Skeletal muscle satellite cell (primary cell): ENCODE data around the gene BEST2.

ENCODE experiments used
- H3K27me3 ChIP-seq: 2 replicates; pipeline ENCODE4 v1.7.0; 2013; ENCODE audit warnings: low read length; ENCODE audit not compliant: control insufficient read depth, insufficient read depth
- H3K36me3 ChIP-seq: 2 replicates; pipeline ENCODE4 v1.7.0; 2013; ENCODE audit warnings: mild to moderate bottlenecking, control low read depth, low read length; ENCODE audit not compliant: insufficient read depth
- H3K4me1 ChIP-seq: 2 replicates; pipeline ENCODE4 v1.7.0; 2013; ENCODE audit warnings: low read length; ENCODE audit not compliant: control insufficient read depth, insufficient read depth
- H3K4me2 ChIP-seq: 2 replicates; pipeline ENCODE4 v1.7.0; 2013; ENCODE audit warnings: mild to moderate bottlenecking, low read length
- H3K4me3 ChIP-seq: 2 replicates; pipeline ENCODE4 v1.7.0; 2013; ENCODE audit warnings: low read length
- H3K9ac ChIP-seq: 2 replicates; pipeline ENCODE4 v1.7.0; 2013; ENCODE audit warnings: mild to moderate bottlenecking, low read depth, low read length, moderate library complexity
- H3K9me3 ChIP-seq: replicated peaks from 2 replicates; pipeline ENCODE4 v1.7.0; 2013; ENCODE audit warnings: mild to moderate bottlenecking, control low read depth, low read length

The BEST2 gene

DNA sequence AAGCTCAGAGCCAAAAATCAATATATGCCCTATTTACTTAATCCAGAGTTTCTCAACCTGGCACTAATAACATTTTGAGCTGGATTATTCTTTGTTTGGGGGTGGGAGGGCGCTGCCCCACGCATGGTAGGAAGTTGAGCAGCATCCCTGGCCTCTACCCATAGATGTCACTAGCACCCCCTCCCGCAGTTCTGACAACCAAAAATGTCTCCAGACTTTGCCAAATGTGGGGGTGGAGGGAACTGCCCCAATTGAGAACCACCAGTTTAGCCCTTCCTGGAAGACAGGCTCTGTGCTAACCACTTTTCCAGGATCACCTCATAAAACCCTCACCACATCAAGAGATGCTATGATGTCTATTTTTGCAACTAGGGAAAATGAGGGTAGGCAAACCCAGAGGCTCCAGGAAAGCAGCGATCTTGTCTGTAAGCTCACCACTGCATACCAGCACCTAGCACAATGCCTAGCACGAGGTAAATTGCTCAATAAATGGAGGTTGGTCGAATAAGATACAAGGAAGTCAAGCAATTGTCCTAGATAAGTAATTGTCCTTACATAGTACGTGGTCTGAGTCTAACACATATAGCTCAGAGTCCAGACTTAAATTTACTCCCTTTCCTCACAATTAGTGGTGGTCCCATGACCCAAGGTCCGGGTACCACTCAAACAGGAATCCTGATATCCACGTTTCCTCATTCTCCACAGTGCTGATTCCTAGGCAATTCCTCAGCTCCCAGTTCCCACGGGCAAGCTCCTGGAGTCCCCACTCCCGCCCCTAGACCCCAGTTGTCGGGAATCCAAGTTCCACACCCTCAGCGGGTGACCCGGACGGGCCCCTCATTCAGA lies 18.0 kb upstream of the BEST2 start:
- Histone ChIP-seq H3K4me2 (peak overlapping the region; percentile 96), H3K36me3 (peaks cover 30% of the 10 kb centered on the region), H3K4me1 (peaks cover 28% of the 10 kb centered on the region), H3K9ac (peak overlapping the region; percentile 100), H3K9me3 (no peaks in the 10 kb centered on the region), H3K27me3 (no peaks in the 10 kb centered on the region), H3K4me3 (peak overlapping the region; percentile 81)

DNA sequence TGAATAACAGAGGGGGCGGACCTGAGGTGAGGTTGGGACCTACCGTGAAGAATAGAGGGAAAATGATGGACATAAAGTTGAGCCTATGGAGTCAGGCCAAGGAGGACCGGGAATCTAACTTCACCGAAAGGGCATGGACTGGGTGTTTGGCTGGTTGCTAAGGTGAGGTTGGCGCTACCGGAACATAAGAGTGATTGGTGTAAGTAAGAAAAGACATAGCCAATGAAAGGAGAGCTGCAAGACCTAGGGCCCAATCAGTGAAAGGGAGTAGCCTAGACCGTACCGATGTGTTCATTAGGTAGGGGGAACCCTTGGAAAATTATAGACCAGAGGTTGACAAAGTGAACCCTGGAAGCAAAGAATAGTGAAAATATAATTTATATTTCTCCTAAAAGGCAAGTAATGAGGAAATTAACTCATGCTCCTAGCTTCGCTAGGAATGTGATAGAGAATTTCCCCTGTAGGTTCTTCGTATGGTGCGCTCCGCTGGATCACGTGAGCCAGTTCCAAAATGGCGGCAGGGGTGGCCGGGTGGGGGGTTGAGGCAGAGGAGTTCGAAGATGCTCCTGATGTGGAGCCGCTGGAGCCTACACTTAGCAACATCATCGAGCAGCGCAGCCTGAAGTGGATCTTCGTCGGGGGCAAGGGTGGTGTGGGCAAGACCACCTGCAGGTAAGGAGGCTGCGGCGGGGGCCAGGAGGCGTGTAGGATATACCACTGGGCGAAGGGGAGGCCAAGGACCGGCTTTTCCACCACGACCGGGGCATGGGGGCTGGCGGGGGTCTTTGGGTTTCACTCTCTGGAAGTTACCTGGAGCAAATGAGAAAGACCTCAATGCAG lies 14.4 kb upstream of the BEST2 start, which contains the start of gene GET3:
Gene GET3, plus strand, starts transcription at position 503 of the 840 bp plus-strand sequence. Its CDS starts 9 bp downstream, at position 512.
- H3K4me1 ChIP-seq, result peaks cover 20% of the 10 kb centered on the region
- H3K27me3 ChIP-seq, result no peaks in the 10 kb centered on the region
- H3K9ac ChIP-seq, result peak within 1 kb of the TSS; percentile 88
- H3K36me3 ChIP-seq, result peaks cover 18% of the 10 kb centered on the region
- no peaks in the 10 kb centered on the region for H3K9me3 ChIP-seq
- H3K4me2 ChIP-seq, result peak within 1 kb of the TSS; percentile 99
- H3K4me3 ChIP-seq, result peak within 1 kb of the TSS; percentile 86

DNA sequence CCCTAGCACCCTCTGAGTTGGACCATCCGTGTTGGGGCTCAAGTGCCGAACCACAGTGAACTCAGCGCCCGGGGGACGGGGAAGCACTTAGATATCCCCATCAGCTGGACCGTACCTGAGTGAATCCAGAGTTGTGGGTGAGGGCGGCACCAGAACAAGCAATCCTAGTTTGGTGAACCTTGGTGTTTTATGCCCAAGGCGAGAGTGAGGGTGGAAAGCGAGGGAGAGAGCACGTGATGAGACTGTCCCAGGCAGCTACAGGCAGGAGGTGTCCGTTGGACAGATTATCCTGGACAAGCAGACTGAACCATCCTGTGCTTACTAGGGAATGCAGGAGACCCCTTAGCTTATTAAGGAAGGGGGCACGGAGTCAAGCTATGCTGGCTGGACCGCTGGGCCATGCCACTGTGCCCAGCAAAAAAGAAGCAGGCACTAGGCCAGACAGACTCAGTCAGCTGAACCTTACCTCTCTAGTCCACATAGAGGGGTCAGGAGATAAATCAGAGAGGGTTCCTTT lies 13.7 kb upstream of the BEST2 start:
- Histone ChIP-seq H3K36me3 (peaks cover 18% of the 10 kb centered on the region), H3K9me3 (no peaks in the 10 kb centered on the region), H3K4me1 (peaks cover 15% of the 10 kb centered on the region), H3K27me3 (no peaks in the 10 kb centered on the region), H3K4me2 (peak overlapping the region; percentile 99), H3K9ac (peak overlapping the region; percentile 88), H3K4me3 (peak overlapping the region; percentile 86)

DNA sequence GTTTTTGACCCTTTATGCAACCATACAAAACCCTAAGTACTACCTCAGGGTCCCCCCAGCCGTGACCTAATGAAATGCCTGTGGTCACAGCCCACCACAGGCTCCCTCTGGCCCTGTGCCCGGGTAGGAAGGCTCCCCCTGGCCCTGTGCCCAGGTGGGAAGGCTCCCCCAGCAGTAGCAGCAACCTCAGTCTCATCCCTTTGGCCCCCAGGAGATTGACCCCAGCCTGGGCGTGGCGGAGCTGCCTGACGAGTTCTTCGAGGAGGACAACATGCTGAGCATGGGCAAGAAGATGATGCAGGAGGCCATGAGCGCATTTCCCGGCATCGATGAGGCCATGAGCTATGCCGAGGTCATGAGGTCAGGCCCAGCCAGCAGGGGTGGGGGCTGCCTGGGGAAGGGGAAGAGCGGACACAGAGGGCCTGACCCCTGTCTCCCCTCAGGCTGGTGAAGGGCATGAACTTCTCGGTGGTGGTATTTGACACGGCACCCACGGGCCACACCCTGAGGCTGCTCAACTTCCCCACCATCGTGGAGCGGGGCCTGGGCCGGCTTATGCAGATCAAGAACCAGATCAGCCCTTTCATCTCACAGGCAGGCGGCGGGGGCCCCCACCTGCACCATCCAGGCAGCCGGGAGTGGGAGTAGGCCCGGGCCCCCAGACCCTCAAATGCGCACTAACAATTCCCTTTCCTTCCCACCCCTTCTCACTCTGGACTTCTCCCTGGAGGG lies 6.3 kb upstream of the BEST2 start:
- Histone ChIP-seq H3K4me2 (no peak overlapping the region), H3K9me3 (no peaks in the 10 kb centered on the region), H3K9ac (no peak overlapping the region), H3K27me3 (no peaks in the 10 kb centered on the region), H3K36me3 (peaks cover 34% of the 10 kb centered on the region), H3K4me3 (no peak overlapping the region), H3K4me1 (peaks cover 13% of the 10 kb centered on the region)

DNA sequence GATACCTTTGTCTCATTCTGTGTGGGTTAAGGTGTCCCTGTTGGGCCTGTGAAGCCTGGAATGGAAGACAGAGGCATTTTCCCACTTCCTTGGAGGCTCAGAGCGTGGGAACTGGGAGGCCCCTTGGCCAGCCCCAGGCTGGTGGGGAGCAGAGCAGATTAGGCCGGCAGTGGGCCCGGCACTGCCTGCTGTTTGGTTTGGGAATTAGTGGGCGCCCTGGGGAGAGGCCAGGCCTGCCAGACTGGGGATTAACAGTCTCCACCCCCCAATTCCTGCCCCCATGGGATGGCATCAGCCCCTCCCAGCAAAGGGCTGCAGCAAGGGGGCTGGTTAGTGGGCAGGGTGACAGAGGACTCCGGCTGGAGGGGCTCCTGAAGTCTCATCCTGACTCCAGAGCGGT lies 3.1 kb upstream of the BEST2 start:
- H3K4me2 ChIP-seq, result no peak overlapping the region
- no peak overlapping the region for H3K4me3 ChIP-seq
- no peaks in the 10 kb centered on the region for H3K27me3 ChIP-seq
- H3K36me3 ChIP-seq, result peaks cover 28% of the 10 kb centered on the region
- peaks cover 25% of the 10 kb centered on the region for H3K4me1 ChIP-seq
- no peaks in the 10 kb centered on the region for H3K9me3 ChIP-seq
- H3K9ac ChIP-seq, result no peak overlapping the region

DNA sequence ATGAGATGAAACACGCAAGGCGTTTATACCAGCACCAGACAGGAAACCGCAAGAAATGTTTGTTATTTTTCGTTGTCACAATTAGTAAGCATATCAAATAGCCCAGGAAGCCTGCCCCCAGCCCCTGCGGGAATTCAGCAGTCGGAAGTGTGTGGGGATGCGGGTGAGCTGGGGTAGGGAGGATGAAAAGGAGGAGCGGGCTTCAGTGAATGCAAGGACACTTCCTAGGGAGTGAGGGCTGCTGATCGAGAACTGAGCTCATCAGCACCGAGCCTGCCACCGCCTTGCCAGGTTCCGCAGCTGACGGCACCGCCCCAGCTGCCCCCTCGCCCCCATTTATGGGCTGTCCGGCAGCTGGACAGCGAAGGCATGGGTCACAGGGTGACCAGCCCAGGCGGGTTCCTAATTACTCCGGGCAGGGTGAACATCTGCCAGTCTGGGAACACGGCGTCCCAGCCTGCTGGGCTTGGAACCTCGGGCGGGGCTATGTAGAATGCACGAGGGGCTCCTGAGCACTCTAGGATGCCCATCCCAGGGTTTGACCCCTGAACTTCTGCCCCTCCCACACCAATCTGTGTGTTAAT lies 1.6 kb upstream of the BEST2 start:
- peak overlapping the region; percentile 57 for H3K4me3 ChIP-seq
- H3K27me3 ChIP-seq, result no peaks in the 10 kb centered on the region
- H3K9ac ChIP-seq, result peak overlapping the region; percentile 57

DNA sequence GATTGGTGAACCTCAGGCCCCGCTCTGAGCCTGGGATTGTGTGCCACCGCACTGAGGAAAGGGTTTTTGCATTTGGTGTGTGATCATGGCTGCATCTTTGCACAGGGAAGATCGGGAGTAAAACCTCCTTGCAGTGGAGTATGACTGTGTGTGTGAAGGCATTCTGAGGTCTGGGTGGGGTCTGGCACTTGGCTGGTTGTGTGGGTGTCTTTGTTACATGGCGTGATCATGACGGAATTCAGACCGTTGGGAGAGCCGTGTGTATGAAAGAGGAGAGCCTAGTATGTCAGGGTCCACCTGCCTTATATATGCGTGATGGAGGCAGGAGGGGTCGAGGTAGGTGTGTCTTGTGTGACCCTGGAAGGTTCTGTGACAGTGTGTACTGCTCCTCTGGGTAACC lies 740 bp upstream of the BEST2 start:
- peak overlapping the region; percentile 83 for H3K4me2 ChIP-seq
- H3K9me3 ChIP-seq, result no peaks in the 10 kb centered on the region
- peak overlapping the region; percentile 57 for H3K4me3 ChIP-seq
- H3K27me3 ChIP-seq, result no peaks in the 10 kb centered on the region
- H3K4me1 ChIP-seq, result peaks cover 25% of the 10 kb centered on the region
- H3K36me3 ChIP-seq, result peaks cover 16% of the 10 kb centered on the region
- peak overlapping the region; percentile 57 for H3K9ac ChIP-seq

More for the DNA sequence above, 1.6 kb upstream of the BEST2 start:
- Histone ChIP-seq H3K4me1 (peaks cover 25% of the 10 kb centered on the region), H3K4me2 (peak overlapping the region; percentile 83), H3K9me3 (no peaks in the 10 kb centered on the region), H3K36me3 (peaks cover 24% of the 10 kb centered on the region)

DNA sequence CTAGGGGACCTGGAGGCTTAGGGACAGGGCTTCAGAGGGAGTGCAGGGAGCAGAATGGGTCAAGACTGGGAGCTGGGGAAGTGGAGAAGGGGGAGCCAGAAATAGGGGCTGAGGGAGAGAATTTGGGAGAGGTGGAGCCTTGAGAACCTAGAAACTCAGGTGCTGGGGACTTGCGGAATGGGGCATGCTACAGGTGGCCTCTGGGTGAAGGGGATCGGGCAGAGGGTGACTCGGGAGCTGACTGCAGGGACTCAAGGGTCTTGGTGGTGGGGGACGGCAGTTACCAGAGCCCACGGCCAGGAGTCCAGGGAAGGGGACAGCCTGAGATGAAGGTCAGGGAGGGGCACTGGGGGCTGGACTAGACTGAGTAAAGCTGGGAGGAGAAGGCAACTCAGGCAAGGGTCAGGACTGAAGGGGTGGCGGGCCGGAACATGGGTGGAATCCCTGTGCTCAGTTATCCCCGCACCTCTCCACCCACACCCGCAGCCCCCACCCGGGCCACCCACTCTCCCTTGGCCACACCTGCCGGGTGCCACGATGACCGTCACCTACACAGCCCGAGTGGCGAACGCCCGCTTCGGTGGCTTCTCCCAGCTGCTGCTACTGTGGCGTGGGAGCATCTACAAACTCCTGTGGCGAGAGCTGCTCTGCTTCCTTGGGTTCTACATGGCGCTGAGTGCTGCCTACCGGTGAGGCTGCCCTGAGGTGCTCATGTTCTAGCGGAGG lies 628 bp downstream of the BEST2 start:
- Histone ChIP-seq H3K9ac (no peak overlapping the region), H3K4me3 (no peak overlapping the region), H3K4me2 (no peak overlapping the region), H3K9me3 (no peaks in the 10 kb centered on the region), H3K4me1 (peaks cover 25% of the 10 kb centered on the region), H3K27me3 (no peaks in the 10 kb centered on the region), H3K36me3 (peaks cover 7% of the 10 kb centered on the region)

DNA sequence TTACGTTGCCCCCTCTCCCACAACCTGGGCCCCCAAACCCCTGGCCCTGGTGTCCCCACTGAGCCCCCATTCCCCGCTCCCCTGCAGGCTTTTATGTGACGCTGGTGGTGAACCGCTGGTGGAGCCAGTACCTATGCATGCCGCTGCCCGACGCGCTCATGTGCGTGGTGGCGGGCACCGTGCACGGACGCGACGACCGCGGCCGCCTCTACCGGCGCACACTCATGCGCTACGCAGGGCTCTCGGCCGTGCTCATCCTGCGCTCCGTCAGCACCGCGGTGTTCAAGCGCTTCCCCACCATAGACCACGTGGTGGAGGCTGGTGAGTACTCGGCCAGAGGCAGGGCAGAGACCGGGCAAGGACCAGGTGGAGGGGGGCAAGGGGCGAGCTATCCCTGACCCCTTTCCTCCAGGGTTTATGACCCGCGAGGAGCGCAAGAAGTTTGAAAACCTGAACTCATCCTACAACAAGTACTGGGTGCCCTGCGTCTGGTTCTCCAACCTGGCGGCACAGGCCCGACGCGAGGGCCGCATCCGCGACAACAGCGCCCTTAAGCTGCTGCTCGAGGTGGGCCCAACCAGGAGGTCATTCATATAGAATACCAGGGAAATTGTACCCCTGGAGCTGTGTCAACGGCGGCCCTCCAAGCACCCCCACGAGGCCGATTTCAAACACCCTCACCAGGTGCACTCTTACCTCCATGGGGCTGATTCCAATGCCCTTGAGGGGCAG lies 3.0 kb downstream of the BEST2 start:
- Histone ChIP-seq H3K9ac (no peak overlapping the region), H3K4me3 (no peak overlapping the region), H3K36me3 (no peaks in the 10 kb centered on the region), H3K9me3 (no peaks in the 10 kb centered on the region), H3K27me3 (no peaks in the 10 kb centered on the region), H3K4me2 (no peak overlapping the region), H3K4me1 (peaks cover 20% of the 10 kb centered on the region)
